Esophagus squamous epithelium (tissue), 4 donors: ENCODE measurements around the gene CLPSL1.

ENCODE experiments used
- CTCF ChIP-seq, 6 experiments: fragments of 450-650 bp in 4 of 6; fragments of 200-600 bp in 2 of 6; sonication (generic) in 2 of 6; IDR thresholded peaks; one replicate each; pipeline ENCODE4 v1.5.1; 2016 to 2019; ENCODE audit warnings: antibody characterized with exemption in 6 of 6, mild to moderate bottlenecking in 4 of 6, moderate library complexity in 4 of 6
- POLR2A ChIP-seq, 4 donors: fragments of 450-650 bp; IDR thresholded peaks; one replicate each; pipeline ENCODE4 v1.6.1; 2017; ENCODE audit warnings: antibody characterized with exemption in 4 of 4, mild to moderate bottlenecking in 4 of 4, moderate library complexity in 3 of 4

- TF ChIP-seq CTCF (IDR thresholded peaks at IDR 0.05) (no peak), POLR2A (IDR thresholded peaks at IDR 0.05) (no peak)
Measured at GRCh38 chr6:35752330-35752729, 28.5 kb upstream of the CLPSL1 start.
